Naive thymus-derived CD4-positive, alpha-beta T cell (primary cell): ENCODE results near the gene MTPN. TPM values are rescaled to one million over a fixed set of nuclear protein-coding genes. Genes with fewer than 3 reads are reported as not detected.

ENCODE experiments used
- ATAC-seq: fragments of 150-1000 bp; cut with Tn5 transposase; 2 replicates; pipeline ENCODE4 v1.10.0; 2021; ENCODE audit warnings: mild to moderate bottlenecking, moderate library complexity
- CTCF ChIA-PET: fragments of 350-600 bp; sonication (Branson Sonifier 250); formaldehyde crosslinking; loops from one replicate; lab custom pipeline; 2021; ENCODE audit warnings: antibody characterized with exemption; lab: Charles Lee
- POLR2A ChIA-PET: fragments of 350-600 bp; sonication (Branson Sonifier 250); formaldehyde crosslinking; loops from one replicate; lab custom pipeline; 2021; ENCODE audit warnings: antibody characterized with exemption, inconsistent platforms; lab: Charles Lee
- DNase-seq, 9 donors: peaks; one replicate each; pipeline versions ENCODE4 v3.0.0 to v3.0.0-alpha.2; 2020 to 2022; ENCODE audit warnings: mixed read lengths in 1 of 9
- H3K27ac ChIP-seq: one replicate; pipeline ENCODE4 v1.7.0; 2013; ENCODE audit warnings: mild to moderate bottlenecking, low read depth, low read length, moderate library complexity
- H3K27me3 ChIP-seq, 2 donors: one replicate each; pipeline ENCODE4 v1.7.0; 2013; ENCODE audit warnings: low read length in 2 of 2, mild to moderate bottlenecking in 2 of 2, moderate library complexity in 2 of 2; ENCODE audit not compliant: control insufficient read depth in 2 of 2, insufficient read depth in 2 of 2
- H3K36me3 ChIP-seq, 3 experiments: 1 replicate in 2 of 3; 2 replicates in 1 of 3; pipeline ENCODE4 v1.7.0; 2013; ENCODE audit warnings: low read length in 3 of 3, mild to moderate bottlenecking in 3 of 3, moderate library complexity in 1 of 3; ENCODE audit not compliant: insufficient read depth in 3 of 3, control insufficient read depth in 2 of 3
- H3K4me1 ChIP-seq, 2 donors: one replicate each; pipeline ENCODE4 v1.7.0; 2013; ENCODE audit warnings: low read length in 2 of 2, mild to moderate bottlenecking in 2 of 2, moderate library complexity in 1 of 2; ENCODE audit not compliant: control insufficient read depth in 2 of 2, insufficient read depth in 2 of 2
- H3K4me3 ChIP-seq: 2 replicates; pipeline ENCODE4 v1.7.0; 2013; ENCODE audit warnings: mild to moderate bottlenecking, low read length
- H3K9me3 ChIP-seq, 3 experiments: 1 replicate in 2 of 3; 2 replicates in 1 of 3; pipeline ENCODE4 v1.7.0; 2013; ENCODE audit warnings: low read length in 3 of 3; ENCODE audit not compliant: control insufficient read depth in 2 of 3
- H3K27ac Mint-ChIP-seq, 9 donors: one replicate each; pipeline ENCODE4 v1.8.0; 2020 to 2022; ENCODE audit warnings: mixed read lengths in 9 of 9, mild to moderate bottlenecking in 8 of 9, moderate library complexity in 5 of 9, inconsistent platforms in 2 of 9
- H3K27me3 Mint-ChIP-seq, 5 donors: one replicate each; pipeline ENCODE4 v1.8.0; 2021 to 2022; ENCODE audit warnings: mixed read lengths in 5 of 5, mild to moderate bottlenecking in 1 of 5
- H3K36me3 Mint-ChIP-seq, 5 donors: one replicate each; pipeline ENCODE4 v1.8.0; 2020 to 2022; ENCODE audit warnings: mixed read lengths in 5 of 5, mild to moderate bottlenecking in 3 of 5, inconsistent platforms in 1 of 5
- H3K4me1 Mint-ChIP-seq, 7 donors: one replicate each; pipeline ENCODE4 v1.8.0; 2020 to 2022; ENCODE audit warnings: mixed read lengths in 7 of 7, mild to moderate bottlenecking in 3 of 7, inconsistent platforms in 1 of 7
- H3K4me3 Mint-ChIP-seq, 10 donors: one replicate each; pipeline ENCODE4 v1.8.0; 2020 to 2022; ENCODE audit warnings: mild to moderate bottlenecking in 10 of 10, mixed read lengths in 10 of 10, moderate library complexity in 6 of 10, inconsistent platforms in 2 of 10
- H3K9me3 Mint-ChIP-seq, 11 donors: one replicate each; pipeline ENCODE4 v1.8.0; 2020 to 2022; ENCODE audit warnings: mixed read lengths in 11 of 11, mild to moderate bottlenecking in 4 of 11, inconsistent platforms in 1 of 11, moderate library complexity in 1 of 11
- intact Hi-C, 2 donors: fragments of 100-400 bp; cut with micrococcal nuclease; formaldehyde crosslinking; loops; one replicate each; pipeline ENCODE4 v1.15.1; 2023
- polyA plus RNA-seq, 2 donors: library from polyadenylated mRNA; unstranded; fragments of 300-500 nt; fragmentation: Illumina TruSeq; gene quantifications; one replicate each; pipeline ENCODE4 v1.2.3, GENCODE V29; 2021
- total RNA-seq, 6 experiments: library from RNA in 5 of 6; stranded (reverse) in 5 of 6; gene quantifications; 1 replicate in 5 of 6; 2 replicates in 1 of 6; pipeline ENCODE4 v1.2.3 and lab custom pipeline; 2021 to 2026

Gene MTPN
- total and polyA plus RNA-seq, 7 experiments from 2014 or later, result 49.9 to 117 (median 80.7) TPM

- DNase-seq (no peak), ATAC-seq (no peak)
- ChIA-PET POLR2A (no interaction called here), CTCF (no interaction called here)
- Mint-ChIP-seq H3K27ac (peak overlapping the region in 1 of 9 donors; percentile 16), H3K4me1 (peaks cover 0 to 4% (median 0%) of the 10 kb centered on the region in 7 donors), H3K4me3 (no peak overlapping the region), H3K27me3 (no peaks in the 10 kb centered on the region), H3K36me3 (peaks cover 2 to 16% (median 4%) of the 10 kb centered on the region in 5 donors), H3K9me3 (peaks cover 0 to 3% (median 0%) of the 10 kb centered on the region in 11 donors)
- no peak overlapping the region for H3K4me3 ChIP-seq
- H3K36me3 ChIP-seq, result no peaks in the 10 kb centered on the region
- intact Hi-C loops, result no loop called here
- no peak overlapping the region for H3K27ac ChIP-seq
- H3K4me1 ChIP-seq, result no peaks in the 10 kb centered on the region
- no peaks in the 10 kb centered on the region for H3K27me3 ChIP-seq
- no peaks in the 10 kb centered on the region for H3K9me3 ChIP-seq
Measured at GRCh38 chr7:135919071-135919841, 57.9 kb downstream of the MTPN start.

- CTCF ChIA-PET, result no interaction called here
- no peak for ATAC-seq
Measured at GRCh38 chr7:135918134-135918533, 59.0 kb downstream of the MTPN start.

GRCh38 chr7:135917721-135918120, 59.4 kb downstream of the MTPN start:
- no peak overlapping the region for H3K4me3 ChIP-seq

More at GRCh38 chr7:135918134-135918533, 59.0 kb downstream of the MTPN start:
- peaks cover 0 to 3% (median 0%) of the 10 kb centered on the region in 11 donors for H3K9me3 Mint-ChIP-seq
- no peaks in the 10 kb centered on the region for H3K27me3 Mint-ChIP-seq
- H3K4me3 Mint-ChIP-seq, result no peak overlapping the region
- POLR2A ChIA-PET, result no interaction called here
- Histone ChIP-seq H3K4me1 (no peaks in the 10 kb centered on the region), H3K9me3 (no peaks in the 10 kb centered on the region), H3K36me3 (no peaks in the 10 kb centered on the region), H3K27ac (no peak overlapping the region), H3K27me3 (no peaks in the 10 kb centered on the region), H3K4me3 (no peak overlapping the region)
- H3K4me1 Mint-ChIP-seq, result peaks cover 0 to 4% (median 0%) of the 10 kb centered on the region in 7 donors
- no peak overlapping the region for H3K27ac Mint-ChIP-seq
- H3K36me3 Mint-ChIP-seq, result peaks cover 2 to 16% (median 4%) of the 10 kb centered on the region in 5 donors
- DNase-seq, result no peak
- intact Hi-C loops, result no loop called here

GRCh38 chr7:135914346-135914745, 62.8 kb downstream of the MTPN start:
- no peaks in the 10 kb centered on the region for H3K36me3 ChIP-seq
- ChIA-PET POLR2A (no interaction called here), CTCF (no interaction called here)
- Mint-ChIP-seq H3K27me3 (no peaks in the 10 kb centered on the region), H3K27ac (no peak overlapping the region), H3K4me3 (no peak overlapping the region), H3K9me3 (peaks cover 0 to 3% (median 0%) of the 10 kb centered on the region in 11 donors), H3K36me3 (peaks cover 0 to 6% (median 3%) of the 10 kb centered on the region in 5 donors), H3K4me1 (peaks cover 0 to 4% (median 0%) of the 10 kb centered on the region in 7 donors)
- H3K27ac ChIP-seq, result no peak overlapping the region
- no peak for DNase-seq
- no peaks in the 10 kb centered on the region for H3K27me3 ChIP-seq
- no peaks in the 10 kb centered on the region for H3K9me3 ChIP-seq
- H3K4me3 ChIP-seq, result no peak overlapping the region
- intact Hi-C loops, result no loop called here
- ATAC-seq, result no peak
- H3K4me1 ChIP-seq, result no peaks in the 10 kb centered on the region

More at GRCh38 chr7:135917721-135918120, 59.4 kb downstream of the MTPN start:
- Histone ChIP-seq H3K27me3 (no peaks in the 10 kb centered on the region), H3K27ac (no peak overlapping the region), H3K4me1 (no peaks in the 10 kb centered on the region), H3K36me3 (no peaks in the 10 kb centered on the region), H3K9me3 (no peaks in the 10 kb centered on the region)
- peaks cover 0 to 4% (median 0%) of the 10 kb centered on the region in 7 donors for H3K4me1 Mint-ChIP-seq
- POLR2A ChIA-PET, result no interaction called here
- CTCF ChIA-PET, result no interaction called here
- H3K27me3 Mint-ChIP-seq, result no peaks in the 10 kb centered on the region
- intact Hi-C loops, result no loop called here
- no peak overlapping the region for H3K27ac Mint-ChIP-seq
- peak; percentile 37 for ATAC-seq
- peaks cover 2 to 16% (median 4%) of the 10 kb centered on the region in 5 donors for H3K36me3 Mint-ChIP-seq
- H3K4me3 Mint-ChIP-seq, result no peak overlapping the region
- DNase-seq, result no peak
- H3K9me3 Mint-ChIP-seq, result peaks cover 0 to 3% (median 0%) of the 10 kb centered on the region in 11 donors

GRCh38 chr7:135913404-135913803, 63.8 kb downstream of the MTPN start:
- intact Hi-C loops, result no loop called here
- ATAC-seq (no peak), DNase-seq (no peak)
- peaks cover 0 to 3% (median 0%) of the 10 kb centered on the region in 11 donors for H3K9me3 Mint-ChIP-seq
- CTCF ChIA-PET, result no interaction called here
- POLR2A ChIA-PET, result no interaction called here
- Histone ChIP-seq H3K4me1 (no peaks in the 10 kb centered on the region), H3K36me3 (no peaks in the 10 kb centered on the region), H3K9me3 (no peaks in the 10 kb centered on the region), H3K4me3 (no peak overlapping the region), H3K27me3 (no peaks in the 10 kb centered on the region), H3K27ac (no peak overlapping the region)
- peaks cover 0 to 6% (median 3%) of the 10 kb centered on the region in 5 donors for H3K36me3 Mint-ChIP-seq
- H3K27me3 Mint-ChIP-seq, result peaks cover 0 to 2% (median 0%) of the 10 kb centered on the region in 5 donors
- H3K27ac Mint-ChIP-seq, result no peak overlapping the region
- peaks cover 0 to 4% (median 0%) of the 10 kb centered on the region in 7 donors for H3K4me1 Mint-ChIP-seq
- H3K4me3 Mint-ChIP-seq, result no peak overlapping the region

DNA sequence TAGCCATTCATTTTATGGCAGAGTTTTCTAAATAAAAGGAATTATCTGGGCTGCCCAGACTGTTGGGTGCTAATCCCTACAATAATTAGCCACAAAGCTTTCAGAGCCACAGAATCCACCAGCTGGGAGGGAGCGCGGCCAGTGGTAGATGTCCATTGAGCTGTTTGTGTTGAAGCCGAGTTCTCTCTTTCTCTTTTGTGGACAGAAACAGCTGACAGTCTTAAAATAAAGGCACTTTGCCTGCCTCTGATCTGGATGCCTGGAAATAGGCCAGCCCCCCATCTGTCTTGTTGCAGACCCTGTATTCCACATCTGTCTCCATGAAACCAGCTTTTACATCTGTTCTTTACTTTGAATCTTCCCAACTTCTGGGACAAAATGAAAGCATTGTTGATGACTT, 66.1 kb downstream of the MTPN start:
- intact Hi-C loops, result no loop called here
- H3K4me1 Mint-ChIP-seq, result no peaks in the 10 kb centered on the region
- Histone ChIP-seq H3K27me3 (no peaks in the 10 kb centered on the region), H3K4me3 (no peak overlapping the region), H3K27ac (no peak overlapping the region), H3K9me3 (no peaks in the 10 kb centered on the region), H3K36me3 (no peaks in the 10 kb centered on the region), H3K4me1 (no peaks in the 10 kb centered on the region)
- H3K4me3 Mint-ChIP-seq, result no peak overlapping the region
- H3K27ac Mint-ChIP-seq, result no peak overlapping the region
- peaks cover 0 to 3% (median 0%) of the 10 kb centered on the region in 5 donors for H3K27me3 Mint-ChIP-seq
- ChIA-PET CTCF (no interaction called here), POLR2A (no interaction called here)
- no peak for DNase-seq
- H3K36me3 Mint-ChIP-seq, result peaks cover 0 to 5% (median 3%) of the 10 kb centered on the region in 5 donors
- peaks cover 0 to 3% (median 0%) of the 10 kb centered on the region in 11 donors for H3K9me3 Mint-ChIP-seq
- ATAC-seq, result no peak
